DLD1 (cell line): Measurements from ENCODE around the gene ZFAND4.
"Not testable (repeated sequence)": the region's sequence is repeated elsewhere in the genome, so short reads cannot be mapped to it uniquely, and the experiment has no call there.

Source experiments
- in situ Hi-C: cut with HindIII; loops from 2 replicates; pipeline ENCODE4 v1.10.0; 2017; ENCODE audit warnings: low sequenced_read_pairs

Gene ZFAND4

DNA sequence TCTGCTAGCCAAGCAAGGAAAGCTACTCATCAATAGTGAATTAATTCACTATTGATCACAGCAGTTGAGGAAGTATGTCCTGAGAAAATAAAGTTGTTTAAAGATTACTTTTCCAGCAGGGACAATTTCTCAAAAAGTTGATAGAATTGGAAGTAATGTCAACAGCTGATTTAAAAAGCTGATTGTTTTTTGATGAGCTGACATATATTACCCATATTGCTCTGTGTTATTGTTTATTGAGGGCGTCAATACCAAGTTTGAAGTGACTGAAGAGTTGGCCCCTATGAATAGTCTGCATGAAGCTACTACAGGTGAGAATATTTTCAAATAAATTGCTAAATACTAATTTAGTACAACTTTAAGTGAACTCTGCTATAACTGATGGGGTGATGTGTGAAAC is 28.0 kb downstream of the ZFAND4 start:
- in situ Hi-C loops = no loop called here

GRCh38 chr10:45640941-45641340 is 31.6 kb downstream of the ZFAND4 start:
- in situ Hi-C loops = no loop called here

DNA sequence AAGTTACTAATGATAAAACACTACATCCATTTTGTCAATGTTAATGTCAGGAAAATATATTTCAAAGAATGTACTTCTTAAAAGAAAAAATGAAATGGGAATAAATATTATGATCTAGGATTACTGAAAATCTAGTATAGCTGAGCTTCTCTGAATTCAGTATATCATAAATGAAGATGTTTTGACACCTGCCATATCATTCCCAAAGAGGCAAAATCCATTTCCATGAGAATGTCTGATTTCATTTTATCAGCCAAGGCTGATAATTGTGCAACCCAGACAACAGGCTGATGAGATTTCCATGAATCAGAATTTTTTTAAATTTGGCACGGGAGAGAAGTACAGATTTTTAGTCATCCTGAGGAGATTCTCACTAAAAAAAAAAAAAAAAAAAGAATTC is 32.5 kb downstream of the ZFAND4 start:
- in situ Hi-C loops = no loop called here

DNA sequence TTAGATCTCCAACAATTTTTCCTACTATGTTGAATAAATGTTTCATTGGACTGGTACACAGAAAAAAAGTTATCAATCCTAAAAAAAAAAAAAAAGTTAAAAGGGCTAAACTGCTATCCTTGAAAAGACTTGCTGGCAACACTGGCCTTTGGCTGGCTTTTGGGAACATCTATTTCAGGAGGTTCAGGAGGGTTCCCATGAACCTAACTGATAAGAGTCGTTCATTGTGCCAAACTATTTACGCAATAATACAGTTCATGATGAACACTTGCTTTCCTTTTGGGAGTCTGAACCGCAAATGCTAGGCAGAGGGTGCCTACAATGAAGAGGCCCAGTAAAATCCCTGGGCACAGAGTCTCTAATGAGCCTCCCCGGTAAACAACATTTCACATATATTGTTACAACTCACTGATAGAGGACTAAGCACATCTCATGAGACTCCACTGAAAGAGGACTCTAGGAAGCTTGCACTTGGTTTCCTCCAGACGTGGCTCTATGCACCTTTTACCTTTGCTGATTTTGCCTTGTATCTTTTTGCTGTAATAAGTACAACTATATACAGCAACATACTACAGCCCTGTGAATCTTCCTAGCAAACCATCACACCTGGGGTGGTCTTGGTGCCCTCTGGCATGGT is 45.0 kb downstream of the ZFAND4 start:
- in situ Hi-C loops = no loop called here

DNA sequence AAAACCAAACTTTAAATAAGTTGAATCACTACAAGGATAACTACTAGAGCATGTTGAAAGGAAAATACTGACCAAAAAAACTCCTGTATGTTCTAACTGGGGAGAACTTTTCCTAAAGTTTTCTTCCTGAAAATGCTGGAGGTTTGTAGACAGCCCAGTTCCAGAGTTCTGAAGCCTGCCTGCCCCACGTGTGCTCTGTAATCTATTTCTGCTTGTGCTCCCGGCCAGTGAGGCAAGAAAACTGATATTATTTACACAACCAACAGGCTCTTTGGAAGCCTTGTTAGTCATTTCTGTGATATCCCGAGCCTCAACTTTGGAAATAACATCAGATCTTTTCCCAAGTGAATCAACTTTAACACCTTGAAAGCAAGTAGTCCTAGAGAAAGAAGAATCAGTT is 46.7 kb downstream of the ZFAND4 start:
- in situ Hi-C loops = no loop called here

GRCh38 chr10:45624724-45625123 is 47.8 kb downstream of the ZFAND4 start:
- in situ Hi-C loops = no loop called here

GRCh38 chr10:45614869-45615268 is 57.7 kb downstream of the ZFAND4 start:
- in situ Hi-C loops = no loop called here

DNA sequence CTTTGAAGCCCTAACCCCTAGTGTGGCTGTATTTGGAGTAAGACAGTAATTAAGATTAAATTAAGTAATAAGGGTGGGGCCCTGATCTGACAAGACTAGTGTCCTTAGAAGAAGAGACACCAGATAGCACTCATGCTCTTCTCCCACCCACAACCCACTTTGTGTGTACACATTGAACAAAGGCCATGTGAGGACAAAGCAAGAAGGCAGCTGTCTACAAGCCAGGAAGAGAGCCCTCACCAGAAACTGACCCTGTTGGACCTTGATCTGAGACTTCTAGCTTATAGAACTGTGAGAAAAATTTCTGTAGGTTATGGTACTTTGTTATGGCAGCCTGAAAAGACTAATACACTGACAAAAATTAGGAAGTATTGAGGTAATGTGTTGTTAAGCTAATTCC is 59.8 kb downstream of the ZFAND4 start:
- in situ Hi-C loops = no loop called here

DNA sequence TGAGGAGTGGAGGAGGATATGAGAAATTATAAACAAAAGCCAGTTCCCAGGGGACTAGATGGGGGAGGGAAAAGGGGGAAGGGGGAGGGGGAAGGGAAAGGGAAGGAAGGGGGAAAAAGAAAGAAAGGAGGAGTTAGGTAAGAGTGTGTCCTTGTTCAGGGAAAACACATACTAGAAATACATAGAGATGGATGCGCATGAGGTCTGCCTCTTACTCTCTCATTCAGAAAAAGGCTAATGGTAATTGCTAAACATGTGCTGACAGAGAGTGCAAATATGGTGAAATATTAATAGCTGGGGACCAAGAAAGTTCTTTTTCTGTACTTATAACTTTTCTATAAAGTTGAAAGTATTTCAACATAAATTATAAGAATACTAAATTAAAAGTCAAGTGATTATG is 64.5 kb downstream of the ZFAND4 start:
- in situ Hi-C loops = no loop called here

DNA sequence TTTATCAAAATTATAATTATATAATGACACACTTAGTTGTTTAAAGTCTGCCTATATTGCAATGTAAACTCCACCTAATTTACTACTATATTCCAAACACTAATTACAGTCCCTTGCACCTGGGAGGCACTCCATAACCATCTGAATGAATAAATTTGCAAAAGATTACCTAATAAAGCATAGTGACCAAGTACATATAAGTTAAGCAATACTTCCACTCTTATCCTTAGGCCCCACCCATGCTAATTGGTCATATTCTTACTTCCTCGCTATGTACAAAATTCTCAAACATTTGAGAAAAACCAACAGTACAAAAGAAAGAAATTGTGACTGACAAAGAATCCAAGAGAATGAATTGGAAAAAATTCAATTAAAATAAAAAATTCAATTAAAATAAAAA is 65.3 kb downstream of the ZFAND4 start:
- in situ Hi-C loops = no loop called here

- in situ Hi-C loops = no loop called here
These were observed 69.7 kb downstream of the ZFAND4 start for GRCh38 chr10:45602836-45603235.

- in situ Hi-C loops = no loop called here
These were observed 70.4 kb downstream of the ZFAND4 start for GRCh38 chr10:45602082-45602730.

DNA sequence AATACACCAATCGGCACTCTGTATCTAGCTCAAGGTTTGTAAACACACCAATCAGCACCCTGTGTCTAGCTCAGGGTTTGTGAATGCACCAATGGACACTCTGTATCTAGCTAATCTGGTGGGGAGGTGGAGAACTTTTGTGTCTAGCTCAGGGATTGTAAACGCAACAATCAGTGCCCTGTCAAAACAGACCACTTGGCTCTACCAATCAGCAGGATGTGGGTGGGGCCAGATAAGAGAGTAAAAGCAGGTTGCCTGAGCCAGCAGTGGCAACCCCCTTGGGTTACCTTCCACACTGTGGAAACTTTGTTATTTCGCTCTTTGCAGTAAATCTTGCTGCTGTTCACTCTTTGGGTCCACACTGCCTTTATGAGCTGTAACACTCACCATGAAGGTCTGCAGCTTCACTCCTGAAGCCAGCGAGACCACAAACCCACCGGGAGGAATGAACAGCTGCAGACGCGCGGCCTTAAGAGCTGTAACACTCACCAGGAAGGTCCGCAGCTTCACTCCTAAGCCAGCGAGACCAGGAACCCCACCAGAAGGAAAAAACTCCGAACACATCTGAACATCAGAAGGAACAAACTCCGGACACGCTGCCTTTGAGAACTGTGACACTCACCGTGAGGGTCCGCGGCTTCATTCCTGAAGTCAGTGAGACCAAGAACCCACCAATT is 71.2 kb downstream of the ZFAND4 start:
- in situ Hi-C loops = not testable (repeated sequence)

- in situ Hi-C loops = not testable (repeated sequence)
These were observed 72.0 kb downstream of the ZFAND4 start for GRCh38 chr10:45600337-45601253.

DNA sequence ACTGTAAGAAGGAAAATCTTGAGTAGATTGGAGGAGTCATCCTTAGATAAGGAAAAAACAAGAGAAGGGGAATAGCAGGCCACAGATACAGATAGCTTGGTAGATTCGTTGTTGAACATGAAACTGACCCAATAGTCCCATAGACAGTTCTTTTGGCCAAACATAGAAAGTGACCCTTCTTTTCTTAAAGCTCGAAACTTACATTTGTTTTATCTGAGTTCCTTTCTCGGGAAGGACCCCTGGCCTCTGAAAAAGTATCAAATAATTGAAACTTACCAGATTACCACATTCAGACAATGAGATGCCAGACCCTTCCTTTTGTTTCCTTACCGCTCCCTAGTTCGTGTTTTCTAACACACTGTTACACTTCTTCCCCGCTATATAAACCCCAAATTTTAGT is 72.9 kb downstream of the ZFAND4 start:
- in situ Hi-C loops = no loop called here

DNA sequence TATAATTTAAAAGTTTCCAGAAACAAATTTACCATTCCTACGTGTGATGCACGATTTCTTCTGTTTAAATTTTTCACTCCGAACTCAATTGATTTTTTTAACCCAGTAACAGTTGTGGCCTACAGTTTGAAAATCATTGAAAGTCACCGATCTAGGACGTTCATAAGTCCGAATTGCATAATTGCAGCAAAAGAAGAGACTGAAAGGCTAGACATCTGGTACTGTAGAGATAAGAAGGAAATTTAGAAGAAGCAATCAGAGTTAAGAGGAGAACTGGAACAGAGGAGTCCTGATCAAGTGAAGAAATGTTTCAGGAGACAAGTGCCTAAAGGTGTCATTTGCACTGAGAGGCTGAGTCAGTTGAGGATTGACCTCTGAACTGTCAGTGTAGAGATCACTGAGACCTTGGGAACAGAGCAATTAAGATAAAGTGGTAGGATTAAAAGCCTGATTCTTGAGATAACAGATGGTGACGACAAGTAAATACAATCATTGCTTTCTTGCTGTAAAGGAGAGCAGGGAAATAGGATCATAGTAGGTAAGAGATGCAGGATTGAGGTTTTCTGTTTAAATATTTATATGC is 73.5 kb downstream of the ZFAND4 start:
- in situ Hi-C loops = no loop called here

- in situ Hi-C loops = no loop called here
These were observed 76.0 kb downstream of the ZFAND4 start for GRCh38 chr10:45596526-45596925.

DNA sequence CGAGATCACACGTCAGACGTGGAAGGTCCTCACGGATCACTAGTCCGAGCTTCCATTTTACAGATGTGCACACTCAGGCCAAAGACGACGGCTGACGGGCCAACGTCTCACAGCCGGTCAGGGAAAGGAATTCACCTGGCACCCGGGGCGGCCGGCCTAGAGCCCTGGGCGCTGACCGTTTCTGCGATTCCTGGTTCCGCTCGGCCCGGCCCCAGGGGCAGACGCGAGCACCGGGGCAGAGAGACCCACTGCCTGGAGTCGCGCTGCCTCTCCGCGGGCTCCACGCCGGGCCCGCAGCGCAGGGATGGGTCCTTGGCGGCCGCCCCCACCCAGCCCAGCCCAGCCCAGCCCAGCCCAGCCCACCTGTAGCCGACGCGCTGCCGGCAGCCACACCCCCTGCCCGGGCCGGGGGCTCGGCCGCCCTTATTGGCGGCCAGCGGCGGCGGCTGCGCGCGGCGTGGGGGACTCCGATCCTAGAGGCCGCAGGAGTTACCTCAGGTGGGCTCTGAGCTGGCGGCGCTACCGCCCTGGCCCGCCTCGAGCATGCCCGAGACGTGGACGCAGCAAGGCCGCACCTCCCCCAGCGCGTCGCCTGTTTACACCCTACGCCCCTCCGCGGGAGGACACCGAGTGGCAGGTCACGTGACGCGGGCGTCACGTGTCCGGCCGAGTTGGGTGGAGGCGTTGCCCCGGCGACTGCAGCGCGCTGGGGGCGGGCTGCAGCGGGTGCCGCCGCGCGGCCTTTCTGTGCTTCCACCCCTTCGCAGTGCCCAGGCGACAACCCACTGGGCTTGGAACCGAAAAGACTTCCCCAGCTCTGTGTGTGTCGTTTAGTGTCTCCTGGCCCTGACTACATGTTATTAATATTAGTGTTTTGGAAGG is 78.1 kb downstream of the ZFAND4 start:
- in situ Hi-C loops = no loop called here

DNA sequence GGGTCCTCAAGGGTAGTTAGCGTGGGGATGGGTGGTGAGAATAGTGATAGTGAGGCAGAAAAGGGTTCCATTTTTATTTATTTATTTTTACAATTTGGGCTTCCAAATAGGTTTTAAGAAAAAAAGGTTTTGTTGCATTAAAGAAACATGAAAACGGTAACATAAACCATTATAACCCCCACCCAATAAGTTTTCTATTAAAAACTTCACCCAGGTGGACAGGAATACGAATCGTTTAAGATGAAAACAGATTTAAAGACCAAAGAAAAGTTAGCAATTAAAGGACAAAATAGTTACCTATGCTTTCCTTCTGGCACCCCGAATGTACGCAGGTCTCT is 78.7 kb downstream of the ZFAND4 start:
- in situ Hi-C loops = no loop called here

DNA sequence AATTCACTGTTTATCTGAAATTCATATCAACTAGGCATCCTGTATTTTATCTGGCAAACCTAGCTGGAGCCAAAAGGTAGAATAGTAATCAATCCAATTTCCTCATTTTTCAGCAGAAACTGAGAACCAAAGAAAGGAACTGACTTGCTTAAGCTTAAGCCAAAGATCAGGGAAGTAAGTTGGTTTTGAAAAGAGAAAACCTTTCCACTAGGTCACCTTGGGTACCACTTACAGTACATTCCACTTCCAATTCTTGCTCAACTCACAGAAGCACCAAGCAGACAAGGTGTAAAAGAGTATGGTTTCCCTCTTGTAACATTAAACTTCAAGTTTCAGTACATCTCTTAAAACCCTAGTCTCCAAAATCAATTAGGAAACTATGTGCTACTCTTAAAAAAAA is 79.6 kb downstream of the ZFAND4 start:
- in situ Hi-C loops = no loop called here
